CD4-positive, alpha-beta T cell treated with Interleukin-17A for 4 hours (primary cell): ENCODE results near the gene DDX20.
"Not testable (repeated sequence)": the region's sequence is repeated elsewhere in the genome, so short reads cannot be mapped to it uniquely, and the experiment has no call there.

Experiments used
- DNase-seq: peaks from one replicate; pipeline ENCODE4 v3.0.0-alpha.2; 2020; ENCODE audit warnings: mixed read lengths

DDX20 gene

DNA sequence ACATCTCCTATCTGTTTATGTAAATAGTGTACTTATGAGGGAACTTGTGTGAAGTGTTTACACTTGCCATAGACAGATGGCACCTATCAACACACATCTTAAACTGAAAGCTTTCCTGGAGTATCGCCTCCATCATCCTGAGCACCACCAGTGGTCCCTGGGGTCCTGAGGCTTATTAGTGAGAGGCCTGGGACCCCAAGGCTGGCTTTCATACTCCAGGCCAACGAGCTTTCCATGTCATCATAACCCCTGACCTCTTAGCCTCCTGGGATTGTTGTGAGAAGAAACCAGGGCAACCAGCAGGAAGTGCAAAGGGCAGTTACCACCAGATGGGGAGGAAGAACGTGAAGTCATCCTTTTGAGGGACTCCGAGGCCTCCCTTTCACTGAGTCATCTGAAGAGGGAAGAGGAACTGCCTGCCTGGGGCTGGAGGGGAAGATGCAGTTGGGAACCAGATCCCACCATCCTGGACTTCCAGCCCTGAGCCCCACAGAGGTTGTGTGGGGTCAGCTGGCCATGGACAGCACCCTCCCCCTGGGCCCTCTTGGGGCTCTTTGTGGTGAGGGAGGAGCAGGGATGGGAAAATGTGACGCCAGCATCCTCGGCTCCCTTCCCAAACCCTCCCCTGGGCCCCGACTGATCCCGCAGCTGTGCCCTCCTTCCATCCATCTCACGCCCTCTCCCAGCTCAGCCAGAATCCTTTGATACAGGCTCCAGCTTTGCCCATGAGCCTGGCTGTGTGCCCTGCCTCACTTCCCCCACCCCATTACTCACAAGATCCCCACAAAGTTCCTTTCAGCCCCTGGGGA lies 22.3 kb upstream of the DDX20 start:
- no peak for DNase-seq

DNA sequence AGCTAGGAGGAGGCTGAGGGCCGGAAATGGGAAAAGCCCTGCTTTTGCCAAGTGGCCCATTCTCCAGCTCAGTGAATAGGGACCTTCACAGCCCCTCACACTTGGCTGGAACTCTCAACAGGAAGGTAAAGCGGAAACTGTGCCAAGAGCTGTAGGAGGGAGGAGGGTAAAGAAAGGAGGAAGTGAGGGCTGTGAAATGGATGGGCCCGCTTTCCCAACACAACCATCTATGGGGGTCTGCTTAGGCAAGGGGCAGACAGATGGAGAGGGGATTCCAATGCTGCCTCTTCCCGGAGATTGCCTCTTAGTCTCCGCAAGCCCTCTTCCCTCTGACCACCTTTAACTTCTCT lies 21.7 kb upstream of the DDX20 start:
- DNase-seq: no peak

DNA sequence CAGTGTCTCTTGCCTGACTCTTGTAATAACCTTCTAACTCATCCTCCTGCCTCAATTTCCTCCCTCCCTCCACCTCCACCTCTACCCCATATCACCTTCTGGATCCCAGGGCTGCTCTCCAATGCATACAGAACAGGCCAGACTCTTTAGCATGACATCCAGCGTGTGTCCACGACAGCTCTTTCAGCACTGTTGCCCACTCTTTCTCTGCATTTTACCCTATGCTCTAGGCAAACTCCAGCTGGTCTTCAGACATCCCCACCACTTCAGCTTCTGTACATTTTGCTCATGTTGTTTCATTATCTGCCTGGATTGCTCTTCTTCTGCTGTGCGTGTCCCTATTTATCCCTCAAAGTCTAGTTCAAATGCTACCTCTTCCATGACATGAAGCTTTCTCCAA lies 21.3 kb upstream of the DDX20 start:
- no peak for DNase-seq

DNA sequence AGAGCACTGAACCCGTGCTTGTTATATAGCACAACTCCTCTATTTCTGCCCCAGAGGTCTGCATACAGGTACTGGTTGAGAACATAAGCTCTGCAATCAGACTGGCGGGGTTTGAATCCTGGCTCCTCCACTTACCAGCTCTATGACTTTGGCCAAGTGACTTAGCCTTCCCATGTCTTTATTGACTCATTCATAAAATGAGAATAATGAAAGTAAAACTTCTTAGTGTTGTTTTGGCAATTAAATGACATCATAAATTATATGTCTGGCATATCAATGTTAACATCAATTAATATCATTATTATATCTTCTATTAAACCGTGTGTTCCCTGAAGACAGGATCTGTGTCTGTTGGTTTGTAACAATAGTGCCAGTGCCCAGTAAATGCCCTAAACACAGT lies 20.8 kb upstream of the DDX20 start:
- DNase-seq: no peak

DNA sequence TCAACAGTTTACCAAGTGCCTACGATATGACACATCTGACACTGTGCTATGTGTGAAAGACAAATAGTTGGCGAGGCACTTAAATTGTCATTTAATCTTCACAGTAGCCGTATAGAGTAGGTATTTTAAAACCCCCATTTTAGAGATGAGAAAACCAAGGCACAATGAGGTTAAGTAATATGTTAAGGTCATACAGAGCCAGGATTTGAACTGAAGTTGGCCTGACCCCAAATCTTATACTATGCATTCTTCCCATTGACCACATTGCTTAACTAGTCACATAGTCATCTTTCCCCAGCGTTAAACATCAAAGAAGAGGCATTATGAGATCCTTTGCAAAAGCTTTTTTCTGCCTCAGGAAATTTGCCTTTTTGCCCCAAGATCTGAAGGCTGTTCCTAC lies 20.4 kb upstream of the DDX20 start:
- no peak for DNase-seq

DNA sequence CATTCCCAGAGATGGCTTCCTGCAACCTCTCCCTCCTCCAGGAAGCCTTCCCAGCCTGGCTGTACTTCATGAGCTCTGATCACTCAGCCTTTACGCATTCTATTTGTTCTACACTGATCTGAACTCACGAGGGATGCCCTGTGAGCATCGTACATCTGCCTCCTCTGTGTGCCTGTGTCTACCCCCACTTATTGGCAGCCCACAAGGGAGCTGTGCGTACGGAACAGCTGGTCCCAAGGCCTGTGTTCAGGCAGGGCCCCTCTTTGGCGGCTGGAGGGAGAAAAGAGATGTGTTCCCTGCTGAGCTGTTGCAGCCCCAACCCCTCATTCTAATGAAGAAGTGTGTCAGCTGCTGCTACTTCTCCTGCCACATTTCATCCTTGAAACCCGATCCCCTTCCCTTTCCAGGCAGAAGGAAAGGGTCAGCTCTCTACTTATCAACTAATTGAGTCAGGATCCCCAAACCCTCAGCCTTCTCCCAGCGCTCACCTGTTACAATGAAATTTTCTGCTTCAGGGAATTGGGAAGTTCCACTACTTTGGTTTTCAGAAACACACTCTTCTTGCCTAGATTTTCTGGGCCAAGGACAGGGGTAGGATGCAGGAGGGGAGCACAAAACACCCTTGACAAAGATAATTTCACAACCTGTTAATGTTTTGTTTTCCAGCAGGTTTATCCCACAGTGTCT lies 19.7 kb upstream of the DDX20 start:
- no peak for DNase-seq

DNA sequence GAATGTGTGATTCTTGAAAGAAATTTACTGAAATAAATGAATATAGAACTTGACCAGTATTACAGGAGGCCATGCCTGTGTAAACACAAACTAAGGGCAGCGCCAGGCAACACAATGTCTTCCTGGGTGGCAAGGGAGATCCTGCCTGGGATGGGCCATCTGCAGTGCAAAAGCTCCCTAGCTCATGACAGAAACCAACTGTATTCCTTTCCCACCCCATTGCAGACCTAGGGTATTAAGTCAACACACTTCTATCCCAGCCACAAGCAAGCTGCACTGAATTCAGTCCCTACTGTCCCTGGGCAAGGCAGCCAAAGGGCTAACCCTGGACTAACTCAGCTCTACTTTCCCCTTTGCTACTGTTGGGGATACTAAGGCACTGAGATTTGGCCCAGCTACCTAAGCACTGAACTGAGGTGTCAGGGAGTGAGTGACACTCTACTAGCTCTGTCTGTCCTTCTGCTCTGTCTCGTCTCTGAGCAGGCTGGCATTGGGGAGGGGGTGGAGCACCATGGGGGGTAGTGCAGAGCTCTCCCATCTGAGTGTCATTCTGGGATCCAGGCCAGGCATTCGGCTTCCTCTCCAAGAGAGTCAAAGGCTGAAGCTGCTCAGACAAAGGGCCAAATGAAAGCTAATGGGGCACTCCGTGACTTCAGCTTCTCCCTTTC lies 19.0 kb upstream of the DDX20 start:
- DNase-seq: no peak

DNA sequence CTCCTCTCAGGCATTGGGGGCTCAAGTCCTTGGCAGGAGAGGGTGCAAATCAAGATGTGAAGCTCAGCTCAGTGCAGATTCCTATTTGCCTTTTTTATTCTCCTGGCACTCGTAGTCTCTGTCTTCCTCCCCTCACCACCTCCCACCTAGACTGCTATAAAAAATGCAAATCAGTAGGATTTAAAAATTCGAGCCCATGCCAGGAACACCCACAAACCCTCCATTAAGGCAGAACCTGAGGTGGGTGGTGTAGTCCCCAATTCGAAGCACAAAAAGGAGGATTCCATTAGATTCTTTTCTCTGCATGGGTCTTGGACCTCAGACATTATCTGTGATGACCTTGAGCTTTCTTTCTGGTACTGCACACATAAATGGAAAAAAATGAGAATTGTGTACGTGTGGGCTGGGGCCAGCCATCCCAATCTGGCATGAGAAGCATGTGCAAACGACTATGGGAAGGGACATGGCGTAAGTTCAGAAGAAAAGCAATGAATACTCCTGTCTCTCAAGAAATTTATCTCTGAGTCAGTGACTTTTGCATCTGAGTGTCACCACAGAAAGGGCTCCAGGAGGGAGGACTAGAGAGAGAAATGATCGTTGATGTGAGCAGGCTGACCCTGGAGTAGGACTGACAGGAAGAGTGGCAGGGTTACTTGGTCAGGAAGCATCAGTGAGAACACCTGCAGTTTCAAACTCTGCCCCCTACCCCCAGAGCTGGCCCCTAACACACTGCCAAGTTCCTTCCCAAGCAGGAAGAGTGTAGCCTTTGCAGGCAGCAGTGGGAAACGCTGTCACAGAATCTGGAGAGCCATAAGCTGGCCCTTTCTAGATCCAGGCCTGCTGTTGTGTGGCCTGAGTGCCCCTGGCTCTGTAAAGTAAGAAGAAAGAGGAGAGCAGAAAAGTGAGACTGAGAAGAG lies 18.2 kb upstream of the DDX20 start:
- DNase-seq: no peak

DNA sequence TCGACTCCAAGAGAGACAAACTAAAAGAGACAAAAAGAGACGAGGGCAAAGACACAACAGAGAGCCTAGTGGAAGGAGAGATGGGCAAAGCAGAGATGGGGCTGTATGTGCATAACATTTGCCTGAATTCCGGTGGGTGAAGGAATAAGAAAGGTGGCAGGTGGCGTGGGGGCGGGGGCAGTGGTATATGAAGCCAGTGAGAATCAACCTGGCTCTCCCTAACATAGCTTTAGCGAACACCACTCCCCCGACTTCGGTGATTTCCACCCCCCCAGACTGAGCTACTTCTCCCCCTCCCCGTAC lies 17.6 kb upstream of the DDX20 start:
- DNase-seq: no peak

DNA sequence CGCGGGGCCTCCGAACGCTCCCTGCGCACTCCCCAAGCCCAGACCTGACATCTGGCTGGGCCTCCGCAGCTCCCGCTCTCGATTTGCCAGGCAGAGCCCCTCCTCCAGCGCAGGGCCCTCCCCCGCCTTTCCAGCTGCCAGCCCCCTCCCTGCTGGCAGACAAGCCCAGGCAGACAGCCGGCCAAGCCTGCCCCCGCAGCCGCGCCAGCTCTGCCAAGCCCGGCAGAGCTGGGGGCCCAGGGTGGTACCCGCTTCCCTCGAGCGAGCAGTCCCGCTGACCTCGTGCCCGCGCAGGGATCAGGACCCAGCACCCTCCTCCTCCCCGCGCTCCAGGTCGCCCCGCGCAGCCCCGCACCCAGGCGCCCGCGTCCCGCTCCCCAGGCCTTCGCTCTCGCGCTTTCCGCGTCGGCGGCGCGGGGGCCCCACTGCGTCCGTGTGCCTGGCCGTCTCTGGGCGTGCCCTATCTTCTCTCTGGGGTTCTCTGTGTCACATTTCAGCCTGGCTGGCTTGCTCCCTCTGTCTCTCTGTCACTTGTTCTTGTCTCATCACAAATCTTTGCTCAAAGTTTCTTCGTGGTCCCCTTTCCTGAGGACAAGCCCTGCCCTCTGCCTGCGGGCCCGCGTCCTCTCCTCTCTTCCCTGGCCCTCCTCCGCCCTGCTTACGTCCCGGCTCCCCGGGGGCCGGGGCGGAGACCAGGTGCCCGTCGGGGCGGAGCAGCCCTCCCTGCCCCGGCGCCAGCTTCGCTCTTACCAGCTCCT lies 17.1 kb upstream of the DDX20 start:
- peak; percentile 48 for DNase-seq

DNA sequence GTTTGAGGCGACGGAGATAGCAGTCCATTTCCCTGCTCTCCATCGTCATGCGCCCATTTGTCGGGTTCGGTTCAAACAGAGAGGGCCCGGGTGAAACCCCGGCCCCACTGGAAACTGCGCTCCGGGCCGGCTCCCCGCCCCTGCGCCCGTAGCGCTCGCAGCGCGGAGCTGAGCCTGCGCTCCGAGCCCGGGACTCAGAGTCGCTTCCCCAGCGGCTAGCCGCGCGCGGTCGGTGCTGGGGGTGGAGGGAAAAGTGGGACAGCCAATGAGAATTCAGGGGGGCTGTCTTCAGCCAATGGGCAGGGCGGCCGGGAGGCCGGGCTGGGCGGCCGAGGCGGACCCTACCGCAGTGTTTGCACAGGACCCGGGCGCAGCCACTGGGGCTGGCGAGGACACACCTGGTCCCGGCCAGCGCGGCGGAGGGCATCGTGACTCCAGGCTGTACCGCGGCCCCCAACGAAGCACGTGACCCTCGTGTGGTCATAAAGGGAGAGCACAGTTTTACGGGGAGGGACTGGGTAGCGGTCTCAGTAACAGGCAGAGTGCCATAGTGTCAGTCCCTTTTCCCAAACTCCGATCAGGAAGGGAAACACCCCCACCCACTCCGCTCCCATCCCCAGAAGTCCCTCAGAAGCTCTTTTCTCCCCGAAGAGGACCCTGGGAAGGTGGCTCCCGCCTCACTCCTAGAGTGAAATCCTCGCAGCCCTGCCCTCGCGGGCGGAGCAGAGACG lies 16.3 kb upstream of the DDX20 start, which contains the start of gene INKA2:
INKA2 (minus strand) TSS at position 202 of the 731 bp plus-strand sequence; CDS start at position 49, 153 bp downstream.
- peak; percentile 74 for DNase-seq

DNA sequence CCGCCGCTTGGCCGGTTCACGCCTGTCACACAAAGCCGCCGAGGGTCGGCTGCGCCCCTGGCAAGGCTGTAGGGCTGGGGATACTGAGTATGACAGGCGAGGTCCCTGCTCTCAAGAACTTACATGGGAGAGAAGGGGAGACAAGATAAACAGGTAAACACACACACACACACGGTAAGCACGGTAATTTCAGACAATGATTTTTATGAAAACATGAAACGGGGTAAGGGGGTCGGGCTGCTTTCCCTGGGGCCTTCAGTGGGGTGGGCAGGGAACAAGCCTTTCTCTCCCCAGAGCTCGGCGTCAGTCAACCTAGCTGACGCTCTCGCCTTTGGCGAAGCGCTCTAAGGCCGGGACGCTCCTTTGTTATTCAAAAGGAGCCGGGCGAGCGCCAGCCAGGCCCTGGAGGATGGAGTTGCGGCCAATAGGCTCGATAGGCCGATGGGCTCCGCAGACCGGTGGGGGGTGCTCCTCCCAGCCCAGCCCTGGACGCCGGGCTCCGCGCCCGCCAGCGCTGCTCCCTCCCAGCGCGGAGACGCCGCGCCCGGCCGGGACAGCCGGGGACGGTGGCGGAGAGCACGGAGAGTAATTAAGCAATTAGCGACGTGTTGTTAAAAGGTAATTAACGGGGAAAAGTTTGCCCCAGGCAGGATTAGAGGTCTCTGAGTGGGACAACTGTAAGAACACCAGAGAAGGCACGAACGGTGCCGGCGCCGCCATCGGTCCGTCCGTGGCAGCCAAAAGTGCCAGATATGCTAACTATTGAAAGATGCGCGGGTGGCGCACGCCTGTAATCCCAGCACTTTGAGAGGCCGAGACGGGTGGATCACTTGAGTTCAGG lies 15.6 kb upstream of the DDX20 start:
- DNase-seq: peak; percentile 27

DNA sequence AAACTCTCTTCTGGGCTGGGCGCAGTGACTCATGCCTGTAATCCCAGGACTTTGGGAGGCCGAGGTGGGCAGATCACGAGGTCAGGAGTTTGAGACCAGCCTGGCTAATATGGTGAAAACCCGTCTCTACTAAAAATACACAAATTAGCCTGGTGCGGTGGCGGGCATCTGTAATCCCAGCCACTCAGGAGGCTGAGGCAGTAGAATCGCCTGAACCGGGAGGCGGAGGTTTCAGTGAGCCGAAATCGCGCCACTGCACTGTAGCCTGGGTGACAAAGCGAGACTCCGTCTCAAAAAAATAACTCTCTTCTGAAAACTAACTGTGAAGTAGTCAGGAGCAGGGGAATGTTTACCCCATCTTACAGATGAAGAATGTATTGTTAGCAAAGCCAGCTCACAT lies 13.4 kb upstream of the DDX20 start:
- not testable (repeated sequence) for DNase-seq

DNA sequence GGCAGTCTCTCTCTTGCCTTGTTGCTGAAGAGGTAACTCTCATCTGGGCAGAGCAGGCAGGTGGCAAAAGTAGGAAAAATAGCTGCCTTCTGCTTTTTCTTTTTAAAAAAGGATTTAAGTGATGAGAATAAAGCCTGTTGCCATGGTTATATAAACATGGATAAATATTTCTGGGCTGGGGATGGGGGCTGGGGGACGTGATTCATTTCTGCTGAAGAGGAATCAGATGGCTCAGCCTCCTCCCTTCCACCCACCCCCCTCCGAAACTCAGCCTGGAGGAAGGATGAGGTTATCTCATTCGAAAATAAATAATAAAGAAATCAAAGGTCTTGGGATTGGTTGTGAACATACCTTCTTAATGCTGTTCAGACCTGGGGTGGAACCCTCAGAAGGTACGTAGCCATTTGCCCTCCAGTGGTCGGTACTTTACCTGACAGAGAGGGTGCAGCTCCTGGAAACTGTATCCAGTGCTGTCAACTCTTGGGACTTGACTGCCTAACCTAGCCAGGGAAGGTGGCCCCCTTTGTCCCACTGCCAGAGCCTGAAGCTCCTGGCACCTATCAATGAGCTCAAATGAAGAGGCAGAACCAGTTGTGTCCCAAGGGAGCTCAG lies 12.7 kb upstream of the DDX20 start:
- DNase-seq: no peak

DNA sequence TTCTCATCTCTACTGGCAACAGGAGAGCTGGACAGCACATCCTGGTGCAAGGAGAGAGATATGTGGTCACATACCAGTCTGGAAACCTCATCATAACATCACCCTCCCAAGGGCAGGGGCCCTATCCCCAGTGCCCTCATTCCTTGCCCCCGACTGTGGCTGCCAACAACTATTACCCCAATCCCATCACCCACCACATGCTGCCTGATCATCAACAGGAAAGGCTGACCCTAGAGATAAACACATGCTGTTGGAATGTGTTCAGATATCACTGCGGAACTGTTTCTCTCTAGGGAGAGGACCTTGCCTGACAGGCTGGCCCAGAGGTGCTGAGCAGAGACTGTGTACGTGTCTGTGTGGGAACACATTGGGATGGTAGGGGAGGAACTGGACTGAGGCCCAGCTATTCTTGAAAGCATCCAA lies 12.0 kb upstream of the DDX20 start:
- DNase-seq: no peak

DNA sequence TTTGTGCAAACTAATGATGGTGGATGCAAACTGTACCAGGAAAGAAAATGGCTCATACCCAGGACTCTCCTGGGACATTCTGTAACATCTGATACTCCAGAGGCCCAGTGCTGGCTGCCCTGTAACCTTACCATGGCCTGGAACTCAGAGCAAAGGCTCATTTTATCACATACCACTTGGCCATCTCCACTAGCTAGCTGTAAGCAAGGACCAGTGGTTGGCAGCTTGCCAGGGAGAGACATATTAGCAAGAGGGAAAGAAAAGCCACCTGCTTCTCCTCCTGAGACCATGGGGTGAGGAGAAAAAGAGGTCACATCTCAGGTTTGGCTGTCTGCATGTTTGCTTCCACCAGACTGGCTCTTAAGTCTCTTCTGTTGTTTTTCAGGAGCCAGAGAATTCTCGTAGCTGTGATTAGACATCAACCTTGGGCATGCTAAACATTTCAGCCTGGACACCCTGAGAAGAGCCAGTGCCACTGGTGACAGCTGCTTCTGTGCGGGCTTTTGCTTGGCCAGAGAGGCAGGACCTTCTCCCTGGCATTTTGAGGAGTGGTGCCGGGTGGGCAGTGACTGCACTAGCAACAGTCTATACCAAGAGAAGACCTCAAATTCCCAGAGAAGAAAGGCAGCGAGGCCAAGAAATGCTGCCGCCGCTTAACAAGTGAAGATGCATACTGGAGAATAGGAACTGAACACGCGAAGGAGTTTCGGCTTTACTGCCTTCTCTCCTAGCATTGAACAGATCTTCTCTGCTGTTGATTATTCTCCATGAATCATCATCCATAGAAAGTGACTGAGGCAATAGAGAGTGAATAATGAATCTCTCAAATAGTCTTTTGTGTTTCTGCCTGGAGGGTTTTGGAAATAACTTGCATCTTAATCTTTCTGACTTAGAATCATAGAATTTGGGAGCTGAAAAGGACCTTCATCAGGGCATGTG lies 9.8 kb upstream of the DDX20 start:
- DNase-seq: no peak

DNA sequence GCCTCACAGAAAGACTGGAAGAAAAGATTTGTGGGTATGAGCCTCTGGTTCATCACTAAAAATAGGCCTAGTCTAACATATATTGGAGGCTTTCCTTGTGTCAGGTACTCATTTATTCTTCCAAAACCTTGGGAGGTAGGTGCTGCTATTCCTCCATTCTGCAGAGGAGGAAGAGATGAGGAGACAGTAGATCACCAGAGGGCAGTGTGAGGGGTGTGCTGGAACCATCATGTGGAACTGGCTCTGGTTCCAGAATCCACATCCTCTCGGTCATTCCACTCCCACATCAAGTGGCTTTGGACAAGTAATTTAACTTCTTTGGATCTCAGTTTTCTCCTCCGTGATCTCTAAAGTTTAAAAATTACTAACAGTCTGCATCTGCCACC lies 9.1 kb upstream of the DDX20 start:
- DNase-seq: no peak

DNA sequence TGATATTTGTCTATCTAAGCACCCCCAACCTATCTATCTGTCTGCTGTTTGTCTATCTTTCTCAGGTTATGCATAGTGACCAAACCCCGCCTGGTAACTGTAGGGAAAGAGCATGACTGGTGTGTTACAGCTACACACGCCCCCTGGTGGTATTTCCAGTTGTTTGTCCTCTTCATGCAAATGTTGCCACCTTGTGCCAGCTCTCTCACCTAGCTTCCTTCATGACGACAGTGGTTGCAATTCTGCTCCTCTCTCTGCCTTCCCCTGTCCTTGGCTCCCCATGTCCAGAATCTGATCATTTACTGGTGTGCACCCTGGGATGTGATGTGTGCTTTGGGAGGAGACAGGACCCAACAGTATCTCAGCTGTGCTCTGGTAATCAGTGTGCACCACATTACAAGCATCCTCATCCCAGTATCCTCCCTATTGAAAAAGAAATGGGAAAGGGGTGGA lies 8.4 kb upstream of the DDX20 start:
- peak; percentile 82 for DNase-seq

DNA sequence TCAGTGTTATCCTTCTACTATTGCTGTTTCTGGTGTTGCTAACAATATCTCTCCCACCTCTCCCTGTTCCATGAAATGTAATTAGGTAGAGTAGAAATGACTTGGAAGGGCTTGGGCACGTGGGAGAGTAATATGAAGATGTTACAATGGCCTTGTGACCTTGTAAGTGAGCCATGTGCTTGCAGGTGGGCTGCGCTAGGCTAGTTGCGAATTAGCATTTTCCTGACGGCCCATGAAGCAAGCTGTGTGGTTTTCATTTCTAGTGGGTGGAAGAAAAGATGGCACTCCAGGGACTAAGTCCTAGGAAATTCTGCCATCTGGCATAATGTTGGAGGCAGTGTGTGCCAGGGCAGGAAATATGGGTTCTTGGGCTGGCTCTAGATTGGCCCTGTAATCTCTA lies 7.8 kb upstream of the DDX20 start:
- no peak for DNase-seq
